Measurements from ENCODE around the gene BASP1. TPM values are rescaled to one million over a fixed set of nuclear protein-coding genes. Genes with fewer than 3 reads are reported as not detected.

BASP1 gene
- total RNA-seq, 2 donors from 2014 or later: 60.3 to 63.0 TPM

- H3K27ac ChIP-seq (ENCODE audit: low read depth, low read length): no peak overlapping the region
- H3K4me3 Mint-ChIP-seq: no peak overlapping the region
- H3K27me3 ChIP-seq (ENCODE audit: control insufficient read depth, insufficient read depth, low read length, poor library complexity, severe bottlenecking): no peaks in the 10 kb centered on the region
- 96 to 100% methylated on average over 1 to 3 of the region's 3 CpGs for WGBS, 2 experiments (ENCODE audit: insufficient coverage in 1 of 2, insufficient read length in 1 of 2)
- H3K27ac Mint-ChIP-seq: no peak overlapping the region
- H3K4me3 ChIP-seq (ENCODE audit: low read length): no peak overlapping the region
- no peak for TF ChIP-seq CTCF (conservative IDR thresholded peaks at IDR 0.05)
- H3K36me3 ChIP-seq (ENCODE audit: control insufficient read depth, insufficient read depth, low read length): no peaks in the 10 kb centered on the region
- H3K9me3 ChIP-seq (ENCODE audit: control insufficient read depth, low read length): peaks cover 11% of the 10 kb centered on the region
- peaks cover 8% of the 10 kb centered on the region for H3K27me3 Mint-ChIP-seq (ENCODE audit: insufficient read depth)
- H3K36me3 Mint-ChIP-seq (ENCODE audit: low read depth): no peaks in the 10 kb centered on the region
- H3K9me3 Mint-ChIP-seq: peaks cover 17% of the 10 kb centered on the region
- peaks cover 8% of the 10 kb centered on the region for H3K4me1 Mint-ChIP-seq
- no peak for DNase-seq
- no peaks in the 10 kb centered on the region for H3K4me1 ChIP-seq (ENCODE audit: control insufficient read depth, insufficient read depth, low read length)
- H3K9ac ChIP-seq (ENCODE audit: extremely low read depth, low read length, poor library complexity, severe bottlenecking): no peak overlapping the region
Measured at GRCh38 chr5:17288570-17288969, 71.1 kb downstream of the BASP1 start.

- peaks cover 17% of the 10 kb centered on the region for H3K9me3 Mint-ChIP-seq
- 92 to 96% methylated on average over 15 to 16 of the region's 16 CpGs for WGBS, 2 experiments (ENCODE audit: insufficient coverage in 1 of 2, insufficient read length in 1 of 2)
- Histone ChIP-seq H3K9me3 (ENCODE audit: control insufficient read depth, low read length) (peaks cover 11% of the 10 kb centered on the region), H3K9ac (ENCODE audit: extremely low read depth, low read length, poor library complexity, severe bottlenecking) (no peak overlapping the region), H3K27me3 (ENCODE audit: control insufficient read depth, insufficient read depth, low read length, poor library complexity, severe bottlenecking) (no peaks in the 10 kb centered on the region), H3K4me3 (ENCODE audit: low read length) (no peak overlapping the region), H3K4me1 (ENCODE audit: control insufficient read depth, insufficient read depth, low read length) (no peaks in the 10 kb centered on the region), H3K36me3 (ENCODE audit: control insufficient read depth, insufficient read depth, low read length) (no peaks in the 10 kb centered on the region), H3K27ac (ENCODE audit: low read depth, low read length) (no peak overlapping the region)
- H3K27ac Mint-ChIP-seq: no peak overlapping the region
- no peak overlapping the region for H3K4me3 Mint-ChIP-seq
- peaks cover 8% of the 10 kb centered on the region for H3K4me1 Mint-ChIP-seq
- no peak for DNase-seq
- no peaks in the 10 kb centered on the region for H3K36me3 Mint-ChIP-seq (ENCODE audit: low read depth)
- TF ChIP-seq CTCF (conservative IDR thresholded peaks at IDR 0.05): no peak
- H3K27me3 Mint-ChIP-seq (ENCODE audit: insufficient read depth): peaks cover 9% of the 10 kb centered on the region
Measured at GRCh38 chr5:17289681-17290539, 72.5 kb downstream of the BASP1 start.

GRCh38 chr5:17290540-17290974 lies 73.1 kb downstream of the BASP1 start:
- Mint-ChIP-seq H3K4me1 (peaks cover 8% of the 10 kb centered on the region), H3K36me3 (ENCODE audit: low read depth) (no peaks in the 10 kb centered on the region), H3K27ac (no peak overlapping the region), H3K27me3 (ENCODE audit: insufficient read depth) (peaks cover 11% of the 10 kb centered on the region), H3K9me3 (peaks cover 17% of the 10 kb centered on the region), H3K4me3 (no peak overlapping the region)
- no peak overlapping the region for H3K27ac ChIP-seq (ENCODE audit: low read depth, low read length)
- H3K27me3 ChIP-seq (ENCODE audit: control insufficient read depth, insufficient read depth, low read length, poor library complexity, severe bottlenecking): no peaks in the 10 kb centered on the region
- TF ChIP-seq CTCF (conservative IDR thresholded peaks at IDR 0.05): no peak
- H3K4me3 ChIP-seq (ENCODE audit: low read length): no peak overlapping the region
- no peaks in the 10 kb centered on the region for H3K36me3 ChIP-seq (ENCODE audit: control insufficient read depth, insufficient read depth, low read length)
- no peak for DNase-seq
- H3K4me1 ChIP-seq (ENCODE audit: control insufficient read depth, insufficient read depth, low read length): no peaks in the 10 kb centered on the region
- no peak overlapping the region for H3K9ac ChIP-seq (ENCODE audit: extremely low read depth, low read length, poor library complexity, severe bottlenecking)
- H3K9me3 ChIP-seq (ENCODE audit: control insufficient read depth, low read length): peaks cover 11% of the 10 kb centered on the region
- 85 to 92% methylated on average over 6 to 9 of the region's 9 CpGs for WGBS, 2 experiments (ENCODE audit: insufficient coverage in 1 of 2, insufficient read length in 1 of 2)
